Measurements from ENCODE around the gene UFSP2. TPM values are rescaled to one million over a fixed set of nuclear protein-coding genes. Genes with fewer than 3 reads are reported as not detected.

Gene UFSP2
- polyA plus RNA-seq, 1 donor (not counting 4 experiments of a cell fraction or from before 2014, with no cell fraction given): 41.7 TPM

DNA sequence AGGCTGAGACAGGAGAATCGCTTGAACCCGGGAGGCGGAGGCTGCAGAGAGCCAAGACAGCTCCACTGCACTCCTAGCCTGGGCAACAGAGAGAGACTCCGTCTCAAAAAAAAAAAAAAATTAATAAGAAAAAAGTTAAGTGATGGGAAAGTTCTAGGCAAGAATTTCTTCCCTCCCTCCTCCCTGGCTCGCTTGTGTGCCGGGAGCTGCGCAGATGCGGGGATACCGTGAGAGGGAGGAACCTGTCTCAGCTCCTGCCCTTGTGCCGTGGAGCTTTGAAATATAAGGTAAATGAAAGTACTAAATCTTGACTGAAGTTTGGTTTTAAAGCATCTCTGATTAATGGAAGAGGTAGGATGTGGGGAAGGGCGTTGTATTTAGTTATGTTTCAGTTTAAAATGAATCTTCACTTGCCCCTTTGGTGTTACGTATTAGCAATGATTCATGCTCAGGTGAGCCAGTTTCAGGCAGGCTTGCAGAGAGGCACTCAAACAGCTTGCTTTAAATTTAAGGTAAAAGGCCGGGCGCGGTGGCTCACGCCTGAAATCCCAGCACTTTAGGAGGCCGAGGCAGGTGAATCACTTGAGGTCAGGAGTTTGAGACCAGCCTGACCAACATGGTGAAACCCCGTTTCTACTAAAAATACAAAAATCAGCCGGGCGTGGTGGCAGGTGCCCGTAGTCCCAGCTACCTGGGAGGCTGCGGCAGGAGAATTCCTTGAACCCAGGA, 1.4 kb upstream of the UFSP2 start:
- no peaks in the 10 kb centered on the region for H3K36me3 ChIP-seq (ENCODE audit: control insufficient read depth in 2 of 2, extremely low read depth in 1 of 2, insufficient read depth in 2 of 2, low read length in 2 of 2)
- FAIRE-seq: no peak
- no peaks in the 10 kb centered on the region for H3K9me1 ChIP-seq (ENCODE audit: control insufficient read depth, extremely low read depth, insufficient read depth, low read length)
- no peak for DNase-seq (ENCODE audit: low read depth, low spot score)
- no peak overlapping the region for H2AFZ ChIP-seq (ENCODE audit: control insufficient read depth, low read length)
- dilution Hi-C loops (cut with MboI; ENCODE audit: extremely low pct_ligation_motif_present, low sequenced_read_pairs): no loop called here
- no peaks in the 10 kb centered on the region for H3K9me3 ChIP-seq (ENCODE audit: control insufficient read depth, low read depth, low read length)
- H3K4me2 ChIP-seq (ENCODE audit: control insufficient read depth, extremely low read depth, insufficient read depth, low read depth, low read length): no peak overlapping the region
- H3K4me3 ChIP-seq (ENCODE audit: control insufficient read depth in 2 of 3, extremely low read depth in 1 of 3, insufficient read depth in 2 of 3, low read depth in 1 of 3, low read length in 3 of 3): no peak overlapping the region
- TF ChIP-seq, protein P1, sequence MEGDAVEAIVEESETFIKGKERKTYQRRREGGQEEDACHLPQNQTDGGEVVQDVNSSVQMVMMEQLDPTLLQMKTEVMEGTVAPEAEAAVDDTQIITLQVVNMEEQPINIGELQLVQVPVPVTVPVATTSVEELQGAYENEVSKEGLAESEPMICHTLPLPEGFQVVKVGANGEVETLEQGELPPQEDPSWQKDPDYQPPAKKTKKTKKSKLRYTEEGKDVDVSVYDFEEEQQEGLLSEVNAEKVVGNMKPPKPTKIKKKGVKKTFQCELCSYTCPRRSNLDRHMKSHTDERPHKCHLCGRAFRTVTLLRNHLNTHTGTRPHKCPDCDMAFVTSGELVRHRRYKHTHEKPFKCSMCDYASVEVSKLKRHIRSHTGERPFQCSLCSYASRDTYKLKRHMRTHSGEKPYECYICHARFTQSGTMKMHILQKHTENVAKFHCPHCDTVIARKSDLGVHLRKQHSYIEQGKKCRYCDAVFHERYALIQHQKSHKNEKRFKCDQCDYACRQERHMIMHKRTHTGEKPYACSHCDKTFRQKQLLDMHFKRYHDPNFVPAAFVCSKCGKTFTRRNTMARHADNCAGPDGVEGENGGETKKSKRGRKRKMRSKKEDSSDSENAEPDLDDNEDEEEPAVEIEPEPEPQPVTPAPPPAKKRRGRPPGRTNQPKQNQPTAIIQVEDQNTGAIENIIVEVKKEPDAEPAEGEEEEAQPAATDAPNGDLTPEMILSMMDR (optimal IDR thresholded peaks at IDR 0.05 in 1 of 3, IDR thresholded peaks at IDR 0.05 in 1 of 3, conservative IDR thresholded peaks at IDR 0.05 in 1 of 3; ENCODE audit: extremely low read depth in 1 of 3, insufficient read depth in 2 of 3, low read length in 3 of 3): no peak
- TF ChIP-seq EZH2 (IDR thresholded peaks at IDR 0.05; ENCODE audit: low read length): no peak
- H3K27ac ChIP-seq (ENCODE audit: control insufficient read depth, insufficient read depth, low read length): no peak overlapping the region
- peaks cover 13% of the 10 kb centered on the region for H3K79me2 ChIP-seq (ENCODE audit: control insufficient read depth, insufficient read depth, low read length)
- H3K4me1 ChIP-seq (ENCODE audit: control insufficient read depth, extremely low read depth, insufficient read depth, low read length): peaks cover 6% of the 10 kb centered on the region
- H3K27me3 ChIP-seq (ENCODE audit: control insufficient read depth, extremely low read depth, insufficient read depth, low read length): no peaks in the 10 kb centered on the region
- no peaks in the 10 kb centered on the region for H4K20me1 ChIP-seq (ENCODE audit: control insufficient read depth, extremely low read depth, insufficient read depth, low read length)
- no peak overlapping the region for H3K9ac ChIP-seq (ENCODE audit: control insufficient read depth, extremely low read depth, insufficient read depth, low read length)

- peak; percentile 13 for FAIRE-seq
- peak overlapping the region; percentile 99 for H2AFZ ChIP-seq (ENCODE audit: control insufficient read depth, low read length)
- DNase-seq (ENCODE audit: low read depth, low spot score): no peak
Observed at GRCh38 chr4:185424905-185425646, 688 bp downstream of the UFSP2 start.

More at GRCh38 chr4:185424905-185425646, 688 bp downstream of the UFSP2 start:
- H3K27me3 ChIP-seq (ENCODE audit: control insufficient read depth, extremely low read depth, insufficient read depth, low read length): no peaks in the 10 kb centered on the region
- H3K79me2 ChIP-seq (ENCODE audit: control insufficient read depth, insufficient read depth, low read length): peaks cover 13% of the 10 kb centered on the region
- H3K4me3 ChIP-seq (ENCODE audit: control insufficient read depth in 2 of 3, extremely low read depth in 1 of 3, insufficient read depth in 2 of 3, low read depth in 1 of 3, low read length in 3 of 3): peak overlapping the region; percentile 94 to 98 (median 94)
- H3K9ac ChIP-seq (ENCODE audit: control insufficient read depth, extremely low read depth, insufficient read depth, low read length): peak overlapping the region; percentile 98
- no peaks in the 10 kb centered on the region for H4K20me1 ChIP-seq (ENCODE audit: control insufficient read depth, extremely low read depth, insufficient read depth, low read length)
- dilution Hi-C loops (cut with MboI; ENCODE audit: extremely low pct_ligation_motif_present, low sequenced_read_pairs): no loop called here
- H3K27ac ChIP-seq (ENCODE audit: control insufficient read depth, insufficient read depth, low read length): peak overlapping the region; percentile 100
- TF ChIP-seq, protein P1 (optimal IDR thresholded peaks at IDR 0.05 in 1 of 3, IDR thresholded peaks at IDR 0.05 in 1 of 3, conservative IDR thresholded peaks at IDR 0.05 in 1 of 3; ENCODE audit: extremely low read depth in 1 of 3, insufficient read depth in 2 of 3, low read length in 3 of 3): no peak
- H3K9me1 ChIP-seq (ENCODE audit: control insufficient read depth, extremely low read depth, insufficient read depth, low read length): no peaks in the 10 kb centered on the region
- H3K9me3 ChIP-seq (ENCODE audit: control insufficient read depth, low read depth, low read length): no peaks in the 10 kb centered on the region
- peak overlapping the region; percentile 88 for H3K4me2 ChIP-seq (ENCODE audit: control insufficient read depth, extremely low read depth, insufficient read depth, low read depth, low read length)
- H3K36me3 ChIP-seq (ENCODE audit: control insufficient read depth in 2 of 2, extremely low read depth in 1 of 2, insufficient read depth in 2 of 2, low read length in 2 of 2): no peaks in the 10 kb centered on the region
- H3K4me1 ChIP-seq (ENCODE audit: control insufficient read depth, extremely low read depth, insufficient read depth, low read length): peaks cover 6% of the 10 kb centered on the region

All from keratinocyte (primary cell).